ENCODE data around the gene LHPP. TPM values are rescaled to one million over a fixed set of nuclear protein-coding genes. Genes with fewer than 3 reads are reported as not detected.

LHPP gene
- total and polyA plus RNA-seq, 3 donors from 2014 or later: 34.2 to 46.0 (median 45.0) TPM

DNA sequence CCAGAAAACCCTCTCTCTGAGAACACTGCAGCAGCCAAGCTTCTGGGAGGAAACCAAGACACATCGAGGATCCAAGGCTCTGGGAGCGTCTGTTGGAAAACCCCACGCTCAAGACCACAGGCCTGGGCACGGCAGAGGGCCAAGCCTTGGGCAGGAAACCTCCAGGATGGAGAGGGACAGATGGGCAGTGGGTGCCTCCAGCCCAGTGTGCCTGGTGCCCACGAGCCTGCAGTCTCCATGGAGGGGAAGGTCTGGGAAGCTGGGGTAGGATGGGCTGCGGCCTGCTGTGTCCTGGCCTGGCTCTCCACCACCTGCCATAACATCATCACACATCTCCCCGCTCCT is 186.5 kb downstream of the LHPP start:
- TF ChIP-seq, protein P1, sequence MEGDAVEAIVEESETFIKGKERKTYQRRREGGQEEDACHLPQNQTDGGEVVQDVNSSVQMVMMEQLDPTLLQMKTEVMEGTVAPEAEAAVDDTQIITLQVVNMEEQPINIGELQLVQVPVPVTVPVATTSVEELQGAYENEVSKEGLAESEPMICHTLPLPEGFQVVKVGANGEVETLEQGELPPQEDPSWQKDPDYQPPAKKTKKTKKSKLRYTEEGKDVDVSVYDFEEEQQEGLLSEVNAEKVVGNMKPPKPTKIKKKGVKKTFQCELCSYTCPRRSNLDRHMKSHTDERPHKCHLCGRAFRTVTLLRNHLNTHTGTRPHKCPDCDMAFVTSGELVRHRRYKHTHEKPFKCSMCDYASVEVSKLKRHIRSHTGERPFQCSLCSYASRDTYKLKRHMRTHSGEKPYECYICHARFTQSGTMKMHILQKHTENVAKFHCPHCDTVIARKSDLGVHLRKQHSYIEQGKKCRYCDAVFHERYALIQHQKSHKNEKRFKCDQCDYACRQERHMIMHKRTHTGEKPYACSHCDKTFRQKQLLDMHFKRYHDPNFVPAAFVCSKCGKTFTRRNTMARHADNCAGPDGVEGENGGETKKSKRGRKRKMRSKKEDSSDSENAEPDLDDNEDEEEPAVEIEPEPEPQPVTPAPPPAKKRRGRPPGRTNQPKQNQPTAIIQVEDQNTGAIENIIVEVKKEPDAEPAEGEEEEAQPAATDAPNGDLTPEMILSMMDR (IDR thresholded peaks at IDR 0.05): no peak
- TF ChIP-seq POLR2A (IDR thresholded peaks at IDR 0.05): no peak
- no peak for DNase-seq
- Histone ChIP-seq H3K27me3 (no peaks in the 10 kb centered on the region), H3K4me3 (no peak overlapping the region), H3K4me1 (peaks cover 71% of the 10 kb centered on the region), H3K9me3 (no peaks in the 10 kb centered on the region), H3K36me3 (ENCODE audit: low read depth, missing control alignments) (no peaks in the 10 kb centered on the region), H3K27ac (peak overlapping the region; percentile 46 to 78)
- WGBS, 2 donors: 63 to 67% methylated on average over 4 to 7 of the region's 7 CpGs
- intact Hi-C loops (cut with DNase I; ENCODE audit: low total_unique reads): no loop called here

DNA sequence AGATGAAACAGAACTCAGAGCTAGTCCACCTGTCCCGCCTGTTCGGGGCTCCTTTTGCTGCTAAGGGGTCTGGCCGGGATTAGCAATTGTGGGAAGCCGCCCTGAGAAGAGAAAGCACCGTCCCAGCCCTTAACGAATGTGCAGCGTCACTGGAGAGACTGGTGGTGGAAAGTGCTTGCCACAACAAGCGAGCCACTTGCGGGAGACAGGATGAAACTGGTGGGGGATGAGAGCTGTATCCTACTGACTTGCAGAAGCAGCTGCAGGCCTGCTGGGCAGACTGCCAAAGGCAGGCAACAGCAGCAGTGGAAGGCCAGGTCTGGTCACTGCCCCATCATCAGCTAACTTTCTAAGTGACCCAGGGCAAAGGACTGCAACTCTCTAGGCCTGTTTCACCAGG is 187.1 kb downstream of the LHPP start:
- TF ChIP-seq POLR2A (IDR thresholded peaks at IDR 0.05): no peak
- TF ChIP-seq, protein P1 (IDR thresholded peaks at IDR 0.05): no peak

DNA sequence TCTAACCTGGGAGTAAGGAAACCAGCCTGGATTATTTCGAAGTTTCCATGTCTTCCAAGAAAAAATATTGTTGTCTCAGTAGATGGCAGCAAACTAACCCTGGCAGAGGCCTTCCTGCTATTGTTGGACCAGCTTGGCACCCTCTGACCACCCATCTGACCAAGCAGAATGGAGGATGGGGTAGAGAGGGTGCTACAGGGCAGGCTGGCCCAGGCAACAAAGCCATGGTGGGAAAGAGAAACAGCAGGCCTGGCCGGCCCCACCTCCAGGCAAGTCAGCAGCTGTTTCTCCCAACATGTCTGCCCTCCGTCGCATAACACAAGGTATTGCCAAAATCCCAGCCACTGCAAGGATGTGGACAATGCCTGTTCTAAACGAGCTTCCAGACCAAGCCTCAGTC is 187.6 kb downstream of the LHPP start:
- no peak for TF ChIP-seq POLR2A (IDR thresholded peaks at IDR 0.05)
- TF ChIP-seq, protein P1 (IDR thresholded peaks at IDR 0.05): no peak
- Histone ChIP-seq H3K4me1 (peaks cover 68% of the 10 kb centered on the region), H3K27ac (peak overlapping the region; percentile 46 to 78), H3K36me3 (ENCODE audit: low read depth, missing control alignments) (no peaks in the 10 kb centered on the region), H3K9me3 (no peaks in the 10 kb centered on the region), H3K4me3 (no peak overlapping the region), H3K27me3 (no peaks in the 10 kb centered on the region)
- intact Hi-C loops (cut with DNase I; ENCODE audit: low total_unique reads): no loop called here
- WGBS, 2 donors: 38 to 55% methylated on average over 5 of the region's 5 CpGs
- DNase-seq: peak; percentile 55

More for the DNA sequence above, 187.1 kb downstream of the LHPP start:
- peaks cover 71% of the 10 kb centered on the region for H3K4me1 ChIP-seq
- intact Hi-C loops (cut with DNase I; ENCODE audit: low total_unique reads): no loop called here
- peak; percentile 89 for DNase-seq
- no peaks in the 10 kb centered on the region for H3K36me3 ChIP-seq (ENCODE audit: low read depth, missing control alignments)
- no peaks in the 10 kb centered on the region for H3K9me3 ChIP-seq
- H3K27me3 ChIP-seq: no peaks in the 10 kb centered on the region
- peak overlapping the region; percentile 46 to 78 for H3K27ac ChIP-seq
- WGBS, 2 donors: 33 to 48% methylated on average over 8 to 9 of the region's 9 CpGs
- H3K4me3 ChIP-seq: no peak overlapping the region

DNA sequence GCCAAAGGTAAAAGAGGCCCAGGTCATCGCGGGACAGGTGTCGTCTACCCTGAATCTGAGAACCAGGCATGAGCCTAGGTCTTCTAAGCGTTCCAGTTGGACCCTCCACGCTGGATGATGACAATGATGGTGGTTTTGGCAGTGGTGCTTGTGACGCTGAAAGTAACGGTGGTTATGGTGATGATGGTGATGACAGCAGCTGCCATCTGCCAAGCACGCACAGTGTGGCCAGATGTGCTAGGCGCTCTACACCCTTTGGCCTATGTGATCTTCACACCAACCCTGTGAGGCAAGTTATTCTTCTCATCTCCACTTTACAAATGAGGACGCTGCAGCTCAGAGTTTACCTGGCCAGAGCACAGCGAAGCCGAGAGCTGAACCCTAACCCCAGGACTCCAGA is 188.6 kb downstream of the LHPP start:
- H3K4me3 ChIP-seq: no peak overlapping the region
- intact Hi-C loops (cut with DNase I; ENCODE audit: low total_unique reads): no loop called here
- H3K4me1 ChIP-seq: peaks cover 60% of the 10 kb centered on the region
- H3K9me3 ChIP-seq: no peaks in the 10 kb centered on the region
- WGBS, 2 donors: 87 to 97% methylated on average over 12 of the region's 12 CpGs
- no peaks in the 10 kb centered on the region for H3K36me3 ChIP-seq (ENCODE audit: low read depth, missing control alignments)
- no peak overlapping the region for H3K27ac ChIP-seq
- H3K27me3 ChIP-seq: no peaks in the 10 kb centered on the region
- TF ChIP-seq, protein P1 (IDR thresholded peaks at IDR 0.05): no peak
- no peak for TF ChIP-seq POLR2A (IDR thresholded peaks at IDR 0.05)
- no peak for DNase-seq

DNA sequence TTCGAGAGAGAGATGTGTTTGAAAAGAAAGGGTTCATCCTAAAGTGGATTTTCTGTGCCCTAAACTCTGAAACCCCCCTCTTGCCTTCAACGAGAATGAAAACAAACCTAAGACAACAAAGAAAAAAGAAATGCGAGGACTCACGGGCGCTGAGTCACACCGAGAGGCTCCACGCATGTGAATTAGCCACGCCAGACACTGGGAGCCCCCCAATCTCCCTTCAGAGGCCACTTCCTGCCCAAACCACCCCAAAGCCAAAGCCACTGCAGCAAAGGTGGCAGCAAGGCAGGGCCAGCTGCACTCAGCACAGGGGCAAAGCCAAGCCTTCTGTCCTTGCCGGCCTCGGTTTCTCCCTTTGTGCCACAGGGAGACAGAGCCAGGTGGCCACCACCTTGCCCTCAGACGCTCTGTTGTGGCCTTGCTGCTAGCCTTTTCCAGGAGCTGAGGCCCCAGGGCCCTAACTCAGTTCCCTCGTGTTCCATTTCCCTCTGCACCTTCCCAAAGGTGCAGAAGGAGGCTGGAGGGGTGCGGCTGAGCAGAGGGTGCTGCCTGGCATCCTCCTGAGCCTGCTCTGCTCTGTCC is 189.3 kb downstream of the LHPP start:
- H3K27me3 ChIP-seq: no peaks in the 10 kb centered on the region
- peaks cover 56% of the 10 kb centered on the region for H3K4me1 ChIP-seq
- intact Hi-C loops (cut with DNase I; ENCODE audit: low total_unique reads): no loop called here
- H3K4me3 ChIP-seq: no peak overlapping the region
- no peak overlapping the region for H3K27ac ChIP-seq
- 80 to 94% methylated on average over 12 to 13 of the region's 13 CpGs for WGBS, 2 donors
- no peak for DNase-seq
- H3K9me3 ChIP-seq: no peaks in the 10 kb centered on the region
- TF ChIP-seq, protein P1 (IDR thresholded peaks at IDR 0.05): no peak
- TF ChIP-seq POLR2A (IDR thresholded peaks at IDR 0.05): no peak
- H3K36me3 ChIP-seq (ENCODE audit: low read depth, missing control alignments): no peaks in the 10 kb centered on the region
